Measurements from ENCODE around the gene NR6A1. TPM values are rescaled to one million over a fixed set of nuclear protein-coding genes. Genes with fewer than 3 reads are reported as not detected.

The NR6A1 gene
- total RNA-seq, 1 donor, result 0.36 TPM

GRCh38 chr9:124622882-124623281 lies 148.2 kb downstream of the NR6A1 start:
- Histone ChIP-seq H3K79me2 (ENCODE audit: insufficient read depth, low read length) (no peaks in the 10 kb centered on the region), H3K27me3 (ENCODE audit: insufficient read depth, low read length) (no peaks in the 10 kb centered on the region), H3K36me3 (ENCODE audit: insufficient read depth, low read length) (no peaks in the 10 kb centered on the region), H3K4me1 (ENCODE audit: insufficient read depth, low read length) (peaks cover 12% of the 10 kb centered on the region), H4K20me1 (ENCODE audit: insufficient read depth, low read length) (no peaks in the 10 kb centered on the region), H3K27ac (ENCODE audit: low read depth, low read length) (no peak overlapping the region), H3K4me2 (ENCODE audit: insufficient read depth, low read length) (no peak overlapping the region), H2AFZ (ENCODE audit: low read length) (no peak overlapping the region), H3K4me3 (ENCODE audit: insufficient read depth, low read length) (no peak overlapping the region), H3K9me3 (ENCODE audit: low read depth, low read length) (no peaks in the 10 kb centered on the region)
- DNase-seq (ENCODE audit: insufficient read length, low spot score, missing footprints), result no peak
- TF ChIP-seq, protein P1, sequence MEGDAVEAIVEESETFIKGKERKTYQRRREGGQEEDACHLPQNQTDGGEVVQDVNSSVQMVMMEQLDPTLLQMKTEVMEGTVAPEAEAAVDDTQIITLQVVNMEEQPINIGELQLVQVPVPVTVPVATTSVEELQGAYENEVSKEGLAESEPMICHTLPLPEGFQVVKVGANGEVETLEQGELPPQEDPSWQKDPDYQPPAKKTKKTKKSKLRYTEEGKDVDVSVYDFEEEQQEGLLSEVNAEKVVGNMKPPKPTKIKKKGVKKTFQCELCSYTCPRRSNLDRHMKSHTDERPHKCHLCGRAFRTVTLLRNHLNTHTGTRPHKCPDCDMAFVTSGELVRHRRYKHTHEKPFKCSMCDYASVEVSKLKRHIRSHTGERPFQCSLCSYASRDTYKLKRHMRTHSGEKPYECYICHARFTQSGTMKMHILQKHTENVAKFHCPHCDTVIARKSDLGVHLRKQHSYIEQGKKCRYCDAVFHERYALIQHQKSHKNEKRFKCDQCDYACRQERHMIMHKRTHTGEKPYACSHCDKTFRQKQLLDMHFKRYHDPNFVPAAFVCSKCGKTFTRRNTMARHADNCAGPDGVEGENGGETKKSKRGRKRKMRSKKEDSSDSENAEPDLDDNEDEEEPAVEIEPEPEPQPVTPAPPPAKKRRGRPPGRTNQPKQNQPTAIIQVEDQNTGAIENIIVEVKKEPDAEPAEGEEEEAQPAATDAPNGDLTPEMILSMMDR (IDR thresholded peaks at IDR 0.05; ENCODE audit: extremely low read depth, low read depth, low read length), result no peak

DNA sequence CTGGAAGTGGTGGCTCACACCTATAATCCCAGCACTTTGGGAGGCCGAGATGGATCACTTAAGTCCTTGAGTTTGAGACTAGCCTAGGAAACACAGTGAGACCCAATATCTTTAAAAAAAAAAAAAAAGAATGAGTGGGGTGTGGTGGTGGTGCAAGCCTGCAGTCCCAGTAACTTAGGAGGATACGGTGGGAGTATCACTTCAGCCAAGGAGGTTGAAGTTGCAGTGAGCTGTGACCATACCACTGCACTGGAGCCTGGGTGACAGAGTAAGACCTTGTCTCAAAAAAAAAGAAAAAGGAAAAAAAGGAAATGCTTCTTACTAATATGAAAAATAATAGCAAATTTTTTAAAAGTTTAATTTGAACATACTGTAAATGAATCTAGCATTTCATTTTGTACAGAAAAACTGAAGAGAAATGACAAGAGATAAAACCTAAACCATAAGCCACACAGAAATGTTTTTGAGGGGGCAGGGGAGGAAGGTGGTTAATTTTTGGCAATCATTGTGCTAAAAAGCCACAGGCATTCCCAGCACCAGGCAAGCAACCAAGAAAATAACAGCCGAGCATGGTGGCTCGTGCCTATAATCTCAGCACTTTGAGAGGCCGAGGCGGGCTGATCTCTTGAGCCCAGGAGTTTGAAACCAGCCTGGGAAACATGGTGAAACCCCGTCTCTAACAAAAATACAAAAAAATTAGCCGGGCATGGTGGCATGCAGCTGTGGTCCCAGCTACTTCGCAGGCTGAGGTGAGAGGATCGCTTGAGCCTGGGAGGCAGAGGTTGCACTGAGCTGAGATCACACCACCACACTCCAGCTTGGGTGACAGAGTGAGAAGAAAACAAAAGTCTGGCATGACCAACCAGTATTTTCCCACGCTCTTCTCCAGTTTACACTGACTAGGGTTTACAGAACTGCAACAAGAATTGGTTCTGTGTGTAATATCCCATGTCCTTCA lies 149.5 kb downstream of the NR6A1 start:
- peak overlapping the region; percentile 56 for H3K4me2 ChIP-seq (ENCODE audit: insufficient read depth, low read length)

GRCh38 chr9:124618476-124618875 lies 152.6 kb downstream of the NR6A1 start:
- Histone ChIP-seq H3K36me3 (ENCODE audit: insufficient read depth, low read length) (no peaks in the 10 kb centered on the region), H3K27ac (ENCODE audit: low read depth, low read length) (no peak overlapping the region), H2AFZ (ENCODE audit: low read length) (no peak overlapping the region), H3K4me1 (ENCODE audit: insufficient read depth, low read length) (peaks cover 12% of the 10 kb centered on the region), H4K20me1 (ENCODE audit: insufficient read depth, low read length) (no peaks in the 10 kb centered on the region), H3K79me2 (ENCODE audit: insufficient read depth, low read length) (no peaks in the 10 kb centered on the region), H3K9me3 (ENCODE audit: low read depth, low read length) (no peaks in the 10 kb centered on the region), H3K27me3 (ENCODE audit: insufficient read depth, low read length) (peaks cover 11% of the 10 kb centered on the region), H3K4me3 (ENCODE audit: insufficient read depth, low read length) (no peak overlapping the region), H3K4me2 (ENCODE audit: insufficient read depth, low read length) (no peak overlapping the region)
- TF ChIP-seq, protein P1 (IDR thresholded peaks at IDR 0.05; ENCODE audit: extremely low read depth, low read depth, low read length), result no peak
- no peak for DNase-seq (ENCODE audit: insufficient read length, low spot score, missing footprints)

More for the DNA sequence above, 149.5 kb downstream of the NR6A1 start:
- Histone ChIP-seq H3K36me3 (ENCODE audit: insufficient read depth, low read length) (no peaks in the 10 kb centered on the region), H3K27me3 (ENCODE audit: insufficient read depth, low read length) (no peaks in the 10 kb centered on the region), H3K27ac (ENCODE audit: low read depth, low read length) (peak overlapping the region; percentile 30), H3K9me3 (ENCODE audit: low read depth, low read length) (no peaks in the 10 kb centered on the region), H4K20me1 (ENCODE audit: insufficient read depth, low read length) (no peaks in the 10 kb centered on the region), H3K4me3 (ENCODE audit: insufficient read depth, low read length) (no peak overlapping the region), H3K79me2 (ENCODE audit: insufficient read depth, low read length) (no peaks in the 10 kb centered on the region), H2AFZ (ENCODE audit: low read length) (peak overlapping the region; percentile 8), H3K4me1 (ENCODE audit: insufficient read depth, low read length) (peaks cover 12% of the 10 kb centered on the region)
- no peak for DNase-seq (ENCODE audit: insufficient read length, low spot score, missing footprints)
- TF ChIP-seq, protein P1 (IDR thresholded peaks at IDR 0.05; ENCODE audit: extremely low read depth, low read depth, low read length), result no peak

- Histone ChIP-seq H3K4me3 (ENCODE audit: insufficient read depth, low read length) (no peak overlapping the region), H2AFZ (ENCODE audit: low read length) (no peak overlapping the region), H3K36me3 (ENCODE audit: insufficient read depth, low read length) (no peaks in the 10 kb centered on the region), H3K4me1 (ENCODE audit: insufficient read depth, low read length) (peaks cover 12% of the 10 kb centered on the region), H3K27ac (ENCODE audit: low read depth, low read length) (no peak overlapping the region), H4K20me1 (ENCODE audit: insufficient read depth, low read length) (no peaks in the 10 kb centered on the region), H3K4me2 (ENCODE audit: insufficient read depth, low read length) (no peak overlapping the region), H3K9me3 (ENCODE audit: low read depth, low read length) (no peaks in the 10 kb centered on the region), H3K79me2 (ENCODE audit: insufficient read depth, low read length) (no peaks in the 10 kb centered on the region), H3K27me3 (ENCODE audit: insufficient read depth, low read length) (peaks cover 11% of the 10 kb centered on the region)
- DNase-seq (ENCODE audit: insufficient read length, low spot score, missing footprints), result peak; percentile 84
- TF ChIP-seq, protein P1 (IDR thresholded peaks at IDR 0.05; ENCODE audit: extremely low read depth, low read depth, low read length), result peak; percentile 95
Measured at GRCh38 chr9:124617477-124618141, 153.5 kb downstream of the NR6A1 start.

Measured in osteoblast (primary cell).